ENCODE measurements around the gene LTBP1.

- TF ChIP-seq CTCF (IDR thresholded peaks at IDR 0.05) = no peak
- TF ChIP-seq POLR2AphosphoS5 (IDR thresholded peaks at IDR 0.05) = no peak
- TF ChIP-seq POLR2A (IDR thresholded peaks at IDR 0.05) = no peak
Observed at GRCh38 chr2:33116799-33117198, 170.0 kb downstream of the LTBP1 start.

Data from breast epithelium (tissue), 3 donors.